Loucy (cell line): ENCODE measurements around the gene FOXO6.

ENCODE experiments used
- CTCF ChIP-seq: fragments of 200-600 bp; sonication (generic); conservative IDR thresholded peaks from 2 replicates; pipeline ENCODE4 v1.5.1; 2014; ENCODE audit warnings: mild to moderate bottlenecking, antibody characterized with exemption, low read length
- EZH2phosphoT487 ChIP-seq: fragments of 200-600 bp; IDR thresholded peaks from 2 replicates; pipeline ENCODE4 v1.6.1; 2018; ENCODE audit warnings: antibody characterized with exemption, mild to moderate bottlenecking, moderate library complexity, borderline replicate concordance

GRCh38 chr1:41380979-41381691, 19.9 kb downstream of the FOXO6 start:
- TF ChIP-seq CTCF (no peak), EZH2phosphoT487 (no peak)
